Cardiac muscle cell (in vitro differentiated cells and primary cell): Measurements from ENCODE around the gene MGMT. TPM values are rescaled to one million over a fixed set of nuclear protein-coding genes. Genes with fewer than 3 reads are reported as not detected.

Experiments
- DNase-seq, 2 donors: peaks; one replicate each; pipeline versions ENCODE4 v3.0.0 to v3.0.0-alpha.2; 2010 to 2017; ENCODE audit warnings: low read depth in 1 of 2, low spot score in 1 of 2
- H3K27ac ChIP-seq: fragments of 200-600 bp; sonication (generic); 2 replicates; pipeline ENCODE4 v1.5.1; 2016
- H3K27me3 ChIP-seq: fragments of 200-600 bp; sonication (generic); 2 replicates; pipeline ENCODE4 v1.6.0; 2016; ENCODE audit warnings: control low read depth
- H3K36me3 ChIP-seq: fragments of 200-600 bp; sonication (generic); 2 replicates; pipeline ENCODE4 v1.5.1; 2016; ENCODE audit warnings: control low read depth
- H3K4me1 ChIP-seq: fragments of 200-600 bp; sonication (generic); 2 replicates; pipeline ENCODE4 v1.8.1; 2017; ENCODE audit warnings: low read depth, mild to moderate bottlenecking, mixed run types
- H3K4me3 ChIP-seq: fragments of 200-600 bp; sonication (generic); 2 replicates; pipeline ENCODE4 v1.5.1; 2016; ENCODE audit warnings: mild to moderate bottlenecking
- H3K9me3 ChIP-seq: fragments of 200-600 bp; sonication (generic); 2 replicates; pipeline ENCODE4 v1.5.1; 2017; ENCODE audit warnings: low read depth, mild to moderate bottlenecking, control low read depth
- polyA plus RNA-seq: library from polyadenylated mRNA; unstranded; fragments of >200 nt; fragmentation: Nextera tagmentation; extraction: Ambion mirVana; gene quantifications from 2 replicates; pipeline ENCODE4 v1.2.1, GENCODE V29; 2016
- total RNA-seq: library from RNA; depleted of rRNA; stranded (reverse); fragments of >200 nt; gene quantifications from 2 replicates; pipeline ENCODE4 v1.2.3, GENCODE V29; 2016
- TF ChIP-seq, protein P1 (sequence below): IDR thresholded peaks from 2 replicates; pipeline ENCODE4 v1.5.1; 2012; ENCODE audit warnings: low read depth, mild to moderate bottlenecking, low read length

Gene MGMT
- total and polyA plus RNA-seq, 2 experiments from 2014 or later = 21.8 to 28.0 TPM

- no peaks in the 10 kb centered on the region for H3K4me1 ChIP-seq
- TF ChIP-seq, protein P1, sequence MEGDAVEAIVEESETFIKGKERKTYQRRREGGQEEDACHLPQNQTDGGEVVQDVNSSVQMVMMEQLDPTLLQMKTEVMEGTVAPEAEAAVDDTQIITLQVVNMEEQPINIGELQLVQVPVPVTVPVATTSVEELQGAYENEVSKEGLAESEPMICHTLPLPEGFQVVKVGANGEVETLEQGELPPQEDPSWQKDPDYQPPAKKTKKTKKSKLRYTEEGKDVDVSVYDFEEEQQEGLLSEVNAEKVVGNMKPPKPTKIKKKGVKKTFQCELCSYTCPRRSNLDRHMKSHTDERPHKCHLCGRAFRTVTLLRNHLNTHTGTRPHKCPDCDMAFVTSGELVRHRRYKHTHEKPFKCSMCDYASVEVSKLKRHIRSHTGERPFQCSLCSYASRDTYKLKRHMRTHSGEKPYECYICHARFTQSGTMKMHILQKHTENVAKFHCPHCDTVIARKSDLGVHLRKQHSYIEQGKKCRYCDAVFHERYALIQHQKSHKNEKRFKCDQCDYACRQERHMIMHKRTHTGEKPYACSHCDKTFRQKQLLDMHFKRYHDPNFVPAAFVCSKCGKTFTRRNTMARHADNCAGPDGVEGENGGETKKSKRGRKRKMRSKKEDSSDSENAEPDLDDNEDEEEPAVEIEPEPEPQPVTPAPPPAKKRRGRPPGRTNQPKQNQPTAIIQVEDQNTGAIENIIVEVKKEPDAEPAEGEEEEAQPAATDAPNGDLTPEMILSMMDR = no peak
- no peaks in the 10 kb centered on the region for H3K9me3 ChIP-seq
- no peaks in the 10 kb centered on the region for H3K36me3 ChIP-seq
- no peak for DNase-seq
- H3K27me3 ChIP-seq = no peaks in the 10 kb centered on the region
- H3K4me3 ChIP-seq = no peak overlapping the region
- H3K27ac ChIP-seq = no peak overlapping the region
These were observed 113.0 kb downstream of the MGMT start for GRCh38 chr10:129580010-129580409.

DNA sequence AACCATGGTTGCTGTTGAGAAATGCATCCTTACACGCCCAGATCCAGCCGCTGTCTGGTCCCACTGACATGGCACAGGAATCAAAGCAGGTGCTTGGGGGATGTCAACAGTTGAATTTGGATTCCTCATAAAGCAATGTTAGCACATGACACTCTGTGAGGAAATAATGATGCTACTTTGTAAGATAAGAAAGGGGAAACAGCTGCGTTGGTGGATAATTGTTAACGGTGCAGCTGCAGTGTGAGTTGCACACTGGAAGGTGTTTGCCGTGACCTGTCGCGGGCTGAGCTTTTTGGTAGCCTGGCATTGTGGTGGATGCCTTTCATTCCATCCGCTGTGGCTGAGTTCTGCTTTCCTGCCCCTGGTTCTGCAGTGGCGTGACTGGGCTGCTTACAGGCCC, 113.9 kb downstream of the MGMT start:
- Histone ChIP-seq H3K27me3 (no peaks in the 10 kb centered on the region), H3K4me1 (no peaks in the 10 kb centered on the region), H3K36me3 (no peaks in the 10 kb centered on the region), H3K4me3 (no peak overlapping the region), H3K27ac (no peak overlapping the region), H3K9me3 (no peaks in the 10 kb centered on the region)
- DNase-seq = no peak
- TF ChIP-seq, protein P1 = no peak

DNA sequence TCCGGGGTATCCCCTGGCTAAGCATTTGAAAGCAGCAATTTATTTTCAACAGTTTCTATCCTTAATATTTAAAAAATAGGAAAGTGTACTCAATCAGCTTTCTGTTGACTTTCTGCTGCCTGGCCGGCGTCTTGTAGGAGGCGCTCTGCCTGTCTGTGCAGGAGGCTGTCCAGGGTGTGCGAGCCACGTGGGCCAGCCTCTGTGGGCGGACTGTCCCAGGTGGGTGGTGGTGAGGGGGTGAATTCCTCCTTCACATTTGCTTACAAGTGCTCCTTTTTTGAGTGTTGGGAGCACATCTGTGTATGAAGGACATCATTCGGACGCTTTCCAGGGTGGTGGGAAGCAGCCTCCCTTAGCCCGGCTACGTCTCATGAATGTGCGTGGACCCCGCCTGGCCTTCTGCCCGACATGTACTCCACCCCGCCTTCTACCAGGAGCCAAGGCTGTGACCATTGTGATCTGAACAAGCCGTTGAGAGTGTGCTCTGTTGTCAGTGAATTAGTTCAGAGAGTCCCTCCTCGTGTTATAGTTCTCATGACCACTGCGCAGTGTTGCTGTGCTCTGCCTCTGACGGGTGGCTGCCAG, 114.9 kb downstream of the MGMT start:
- H3K27me3 ChIP-seq = no peaks in the 10 kb centered on the region
- DNase-seq = no peak
- no peaks in the 10 kb centered on the region for H3K4me1 ChIP-seq
- H3K27ac ChIP-seq = no peak overlapping the region
- no peak overlapping the region for H3K4me3 ChIP-seq
- H3K9me3 ChIP-seq = no peaks in the 10 kb centered on the region
- TF ChIP-seq, protein P1 = no peak
- H3K36me3 ChIP-seq = no peaks in the 10 kb centered on the region

DNA sequence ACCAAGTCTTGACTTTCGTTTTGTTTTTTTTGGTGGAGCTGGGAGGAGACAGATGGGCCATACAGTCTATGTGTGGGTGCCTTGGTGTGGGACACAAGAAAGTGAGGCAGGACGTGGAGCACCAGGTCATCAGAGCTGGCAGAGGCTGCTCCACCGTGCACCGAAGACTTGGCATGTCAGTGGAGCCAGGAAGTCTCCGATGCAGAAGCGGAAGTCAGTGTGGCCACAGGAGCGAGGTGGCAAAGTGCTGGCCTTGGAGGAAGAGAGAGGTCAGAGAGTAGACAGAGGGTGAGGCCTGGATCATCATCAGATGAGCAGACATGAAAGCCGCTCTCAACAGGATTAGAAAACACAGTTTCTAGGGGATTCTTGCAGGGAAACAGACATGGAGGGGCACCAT, 116.8 kb downstream of the MGMT start:
- Histone ChIP-seq H3K9me3 (no peaks in the 10 kb centered on the region), H3K4me3 (no peak overlapping the region), H3K36me3 (no peaks in the 10 kb centered on the region), H3K4me1 (no peaks in the 10 kb centered on the region), H3K27me3 (no peaks in the 10 kb centered on the region), H3K27ac (no peak overlapping the region)
- TF ChIP-seq, protein P1 = no peak
- DNase-seq = no peak

GRCh38 chr10:129586898-129587443, 119.9 kb downstream of the MGMT start:
- Histone ChIP-seq H3K4me3 (no peak overlapping the region), H3K4me1 (no peaks in the 10 kb centered on the region), H3K9me3 (no peaks in the 10 kb centered on the region), H3K36me3 (no peaks in the 10 kb centered on the region), H3K27me3 (no peaks in the 10 kb centered on the region), H3K27ac (no peak overlapping the region)
- DNase-seq = no peak
- TF ChIP-seq, protein P1 = no peak
